ENCODE measurements around the gene BCL2L1. TPM values are rescaled to one million over a fixed set of nuclear protein-coding genes. Genes with fewer than 3 reads are reported as not detected.

BCL2L1 gene
- total and polyA plus RNA-seq, 10 of the 15 experiments (the other 5 are each of a cell fraction or from before 2014, with no cell fraction given): 0.63 to 67.7 (median 43.6) TPM

DNA sequence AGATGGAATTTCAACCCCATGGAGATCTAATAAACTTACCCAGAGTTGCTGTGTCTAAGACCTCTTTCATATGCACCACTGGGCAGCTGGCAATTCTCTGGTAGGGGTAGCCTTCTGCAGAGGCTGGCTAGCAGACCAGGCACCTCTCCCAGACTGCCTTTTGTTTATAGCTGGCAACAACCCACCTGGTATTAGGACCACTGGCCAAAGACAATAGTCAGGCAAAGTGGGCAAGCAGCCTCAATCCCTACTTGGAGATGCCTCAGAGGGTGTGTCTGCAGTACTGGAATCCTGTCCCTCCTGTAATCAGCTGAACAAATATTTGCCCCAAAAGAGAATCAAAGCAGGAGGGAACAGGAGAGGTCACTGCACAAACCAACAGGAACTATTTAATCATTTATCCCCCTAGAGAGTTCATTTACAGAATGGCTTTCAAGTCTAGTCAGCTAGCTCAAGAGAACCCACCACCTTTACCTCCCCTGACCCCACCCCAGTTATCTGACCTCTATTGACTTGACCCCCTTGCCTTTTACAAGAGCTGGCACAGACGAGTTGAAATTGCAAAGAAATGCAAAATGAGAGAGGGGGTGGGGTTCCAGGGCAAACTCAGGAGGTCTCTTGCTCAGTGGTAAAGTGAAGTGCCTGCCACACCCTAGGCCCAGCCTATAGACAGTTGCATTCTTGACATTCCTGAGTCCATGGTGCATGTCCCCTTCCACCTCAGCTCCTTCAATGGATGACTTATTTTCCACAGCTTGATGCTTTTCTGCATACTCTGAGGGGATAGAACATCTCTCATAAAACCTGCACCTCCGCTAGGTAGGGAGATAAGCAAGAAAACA lies 2.8 kb downstream of the BCL2L1 start (continued):
- TF ChIP-seq POLR2AphosphoS5 (IDR thresholded peaks at IDR 0.05; ENCODE audit: low read length) (no peak), CEBPB (IDR thresholded peaks at IDR 0.05; ENCODE audit: borderline replicate concordance in 1 of 2, low read depth in 2 of 2, low read length in 2 of 2) (no peak), NBN (IDR thresholded peaks at IDR 0.05) (no peak)

DNA sequence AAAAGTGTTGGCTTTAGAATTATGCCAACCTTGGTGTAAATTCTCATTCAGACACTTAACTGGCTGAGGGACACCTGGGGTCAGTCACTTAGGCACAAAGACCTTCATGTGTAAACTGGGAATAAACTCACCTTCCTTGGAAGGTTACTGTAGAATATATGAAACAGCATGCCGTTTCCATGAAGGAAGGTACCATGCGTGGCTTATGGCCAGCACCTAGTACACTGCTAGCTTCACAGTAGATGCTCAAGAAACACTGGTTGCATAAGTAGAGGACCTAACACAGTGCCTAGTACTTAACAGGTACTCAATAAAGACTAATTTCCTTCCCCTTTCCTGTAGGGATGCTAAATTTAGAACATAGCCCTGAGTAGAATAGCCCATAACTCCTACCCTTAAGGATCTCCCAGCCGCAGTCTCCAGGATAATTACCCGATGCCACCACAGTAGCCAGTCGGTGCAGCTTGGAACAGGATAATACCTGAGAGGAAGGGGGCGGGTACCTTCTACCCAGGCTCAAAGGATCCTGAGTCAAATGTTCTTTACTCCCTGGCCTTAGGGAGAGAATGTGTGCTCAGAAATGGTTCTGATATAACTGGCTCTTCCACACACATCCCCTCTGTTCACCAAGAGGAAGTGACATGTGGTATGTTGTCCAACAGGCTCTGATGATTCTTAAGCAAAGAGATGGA lies 3.6 kb downstream of the BCL2L1 start:
- POLR2A ChIA-PET: interaction anchor here (1.1 to 6.1 kb wide), 10 partner anchors 14 to 57 kb away, joined by 3 to 72 read pairs (median 24); no protein-coding TSS in a partner anchor
- intact Hi-C loops (cut with micrococcal nuclease; ENCODE audit: unreplicated experiment) (no loop called here), in situ Hi-C loops (cut with MboI) (no loop called here)
- peak overlapping the region; percentile 77 for H3K4me3 ChIP-seq
- H3K9ac ChIP-seq (ENCODE audit: control insufficient read depth, insufficient read depth, low read length): peak overlapping the region; percentile 18
- TF ChIP-seq POLR2A (IDR thresholded peaks at IDR 0.05; ENCODE audit: low read depth, low read length): no peak
- 0 out of 2 replicates have a peak, but pooled peaks have one; percentile 17 for TF ChIP-seq SPI1 (IDR thresholded peaks at IDR 0.05; ENCODE audit: borderline replicate concordance, insufficient read depth, low read depth, low read length)
- no peak for FAIRE-seq
- RAD21 ChIA-PET (ENCODE audit: unreplicated experiment): interaction anchor here (1.4 to 8.8 kb wide), 9 partner anchors 12 to 107 kb away, joined by 4 to 428 read pairs (median 11); no protein-coding TSS in a partner anchor
- SMC1A ChIA-PET (ENCODE audit: uncharacterized antibody, unreplicated experiment): interaction anchor here (0.9 to 10.6 kb wide), 10 partner anchors 8 to 58 kb away, joined by 3 to 321 read pairs (median 23); no protein-coding TSS in a partner anchor
- H3K4me2 ChIP-seq (ENCODE audit: control insufficient read depth, insufficient read depth): peak overlapping the region; percentile 85
- no peak for DNase-seq (ENCODE audit: low read depth, low spot score)
- no peaks in the 10 kb centered on the region for H3K9me3 ChIP-seq (replicated peaks; ENCODE audit: control insufficient read depth, insufficient read depth, low read length)
- WGBS (ENCODE audit: insufficient coverage, insufficient replicate concordance, low lambda C conversion rate, missing lambda C conversion rate): 20% methylated on average over 6 of the region's 6 CpGs
- H3K27me3 ChIP-seq (replicated peaks in 1 of 2; ENCODE audit: control insufficient read depth in 2 of 2, insufficient read depth in 2 of 2, low read length in 1 of 2): no peaks in the 10 kb centered on the region
- no peak overlapping the region for H2AFZ ChIP-seq (ENCODE audit: control insufficient read depth, low read depth, low read length)
- H4K20me1 ChIP-seq (ENCODE audit: control insufficient read depth, insufficient read depth): no peaks in the 10 kb centered on the region
- peaks cover 29% of the 10 kb centered on the region for H3K4me1 ChIP-seq (ENCODE audit: control insufficient read depth, insufficient read depth, low read length)
- H3K36me3 ChIP-seq (ENCODE audit: control insufficient read depth in 2 of 2, insufficient read depth in 2 of 2, low read length in 1 of 2): peaks cover 0 to 9% of the 10 kb centered on the region in 2 experiments; a peak in 2 of 4 replicates
- no peak for ATAC-seq
- peak overlapping the region; percentile 45 for H3K27ac ChIP-seq (ENCODE audit: control insufficient read depth, insufficient read depth)
- H3K79me2 ChIP-seq (ENCODE audit: control insufficient read depth, insufficient read depth, low read length): peaks cover 81% of the 10 kb centered on the region
- BruUV-seq (replicated peaks): no TSS peak
- CTCF ChIA-PET: interaction anchor here (1.7 to 12.7 kb wide), 6 partner anchors 17 to 158 kb away, joined by 4 to 531 read pairs (median 78); no protein-coding TSS in a partner anchor
